Hindlimb muscle (tissue), 1 donor: ENCODE results near the gene STK39. TPM values are rescaled to one million over a fixed set of nuclear protein-coding genes. Genes with fewer than 3 reads are reported as not detected.
A peak's percentile ranks its signal among the peaks of the same experiment; 100 is the strongest.
"Not testable (repeated sequence)": the region's sequence is repeated elsewhere in the genome, so short reads cannot be mapped to it uniquely, and the experiment has no call there.

Experiments
- DNase-seq: peaks from one replicate; pipeline ENCODE4 v3.0.0-alpha.2; 2013
- polyA plus RNA-seq: library from polyadenylated mRNA; unstranded; fragments of 120-200 nt; gene quantifications from one replicate; pipeline ENCODE4 v1.2.1, GENCODE V29; 2013; ENCODE audit not compliant: insufficient read length

The STK39 gene
- polyA plus RNA-seq, result 15.8 TPM

DNA sequence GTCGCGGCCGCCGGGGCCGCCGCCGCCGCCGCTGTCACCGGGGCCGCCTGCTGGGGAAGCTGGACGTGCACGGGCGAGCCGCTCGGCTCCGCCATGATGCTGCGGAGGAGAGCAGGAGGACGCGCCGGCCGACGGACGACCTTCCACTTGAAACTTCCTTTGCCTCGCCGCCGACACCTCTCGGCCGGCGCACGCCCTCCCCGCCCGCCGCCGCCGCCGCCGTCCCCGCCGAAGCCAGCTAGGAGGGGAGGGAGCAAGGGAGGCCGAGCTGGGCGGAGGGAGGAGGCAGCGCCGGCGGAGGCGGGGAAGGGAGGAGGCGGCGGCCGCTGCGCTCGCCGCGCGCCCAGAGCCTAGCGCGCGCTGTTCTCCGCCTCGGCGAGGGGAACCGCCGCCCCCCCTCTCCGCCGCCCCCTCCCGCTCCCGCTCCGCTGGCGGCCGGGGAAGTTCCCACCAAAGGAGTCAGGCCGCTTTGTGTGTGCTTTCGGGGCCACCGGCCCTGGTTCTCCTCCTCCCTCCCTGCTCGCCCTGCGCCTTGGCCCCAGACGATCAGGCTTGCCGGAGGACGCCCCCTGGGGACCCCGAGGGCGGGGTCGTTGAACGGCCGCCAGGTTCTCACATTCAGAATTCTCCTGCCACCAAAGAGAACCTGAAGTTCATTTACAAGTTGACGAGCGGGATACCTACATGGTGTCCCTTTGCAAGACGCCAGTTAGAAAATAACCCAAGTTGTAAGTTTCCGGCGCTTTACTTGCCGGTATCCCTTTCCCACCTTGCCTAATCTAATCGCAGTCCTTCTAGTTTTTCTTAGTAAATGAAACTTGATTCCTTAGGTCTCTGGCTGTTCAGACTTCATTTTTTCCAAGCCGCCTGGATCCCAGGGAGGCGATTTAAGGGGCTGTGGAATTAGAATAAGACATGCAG is at the start of gene STK39:
TSS of gene STK39 (minus strand) at position 255 of the 921 bp plus-strand sequence. CDS start at position 95, 160 bp downstream.
- DNase-seq, result peak; percentile 88

DNA sequence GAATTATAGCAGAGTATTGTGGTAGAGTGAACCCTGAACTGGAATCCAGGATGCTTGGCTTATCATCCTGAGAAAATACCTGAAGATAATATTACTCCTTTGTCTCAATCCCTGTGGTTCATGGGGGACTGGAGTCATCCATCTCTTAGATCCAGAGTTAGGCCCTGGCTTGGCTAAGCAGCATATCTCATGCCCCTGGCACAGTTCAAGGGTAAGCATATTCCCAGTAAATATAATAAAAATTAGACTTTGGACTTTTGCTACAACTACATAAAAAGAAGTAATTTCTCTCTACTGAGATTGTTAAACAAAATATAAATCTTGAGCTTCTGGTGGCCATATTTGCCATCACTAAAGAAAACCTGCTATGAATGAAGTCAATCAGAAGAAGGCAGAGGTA is 47.7 kb upstream of the STK39 start:
- DNase-seq, result no peak

DNA sequence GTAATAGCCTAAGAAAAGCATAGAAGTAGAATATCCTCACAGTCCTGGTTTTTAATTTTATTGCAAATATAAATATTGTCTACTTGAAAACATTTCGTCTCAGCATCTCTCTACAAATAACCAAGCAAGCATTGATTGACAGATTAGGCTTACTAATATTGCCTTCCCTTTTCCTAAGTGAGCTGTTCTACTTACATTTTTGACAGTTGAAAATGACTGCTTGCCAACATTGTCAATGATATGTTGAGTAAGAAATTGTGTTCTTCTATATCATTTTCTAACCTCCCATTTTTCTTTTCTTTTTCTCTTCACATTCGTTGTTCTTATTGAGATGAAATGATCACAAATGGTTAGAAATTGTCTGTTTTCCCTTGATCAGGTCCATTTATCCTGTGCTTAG is 47.0 kb upstream of the STK39 start:
- DNase-seq, result no peak

- DNase-seq, result no peak
Measured at GRCh38 chr2:168293766-168294165, 46.4 kb upstream of the STK39 start.

- DNase-seq, result no peak
Measured at GRCh38 chr2:168290391-168290790, 43.0 kb upstream of the STK39 start.

- DNase-seq, result no peak
Measured at GRCh38 chr2:168289880-168290279, 42.5 kb upstream of the STK39 start.

DNA sequence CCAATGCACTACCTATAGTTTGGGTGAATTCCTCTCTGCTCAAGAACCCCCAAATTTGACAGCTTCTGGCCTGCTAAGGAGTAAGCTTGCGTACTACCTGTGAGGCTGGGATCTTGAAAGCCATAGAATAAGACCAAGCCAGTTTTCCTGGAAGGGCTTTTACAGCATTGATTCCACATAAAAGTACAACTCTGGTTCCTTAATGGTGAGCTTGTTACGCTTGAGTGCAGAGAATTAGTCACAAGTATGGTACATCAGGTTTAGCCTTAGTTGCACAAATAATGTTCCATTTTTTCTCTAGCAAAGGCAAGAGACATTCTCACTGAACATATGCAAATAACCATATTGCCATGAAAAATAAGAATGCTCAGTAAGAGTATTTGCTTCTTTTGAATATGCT is 39.1 kb upstream of the STK39 start:
- no peak for DNase-seq

DNA sequence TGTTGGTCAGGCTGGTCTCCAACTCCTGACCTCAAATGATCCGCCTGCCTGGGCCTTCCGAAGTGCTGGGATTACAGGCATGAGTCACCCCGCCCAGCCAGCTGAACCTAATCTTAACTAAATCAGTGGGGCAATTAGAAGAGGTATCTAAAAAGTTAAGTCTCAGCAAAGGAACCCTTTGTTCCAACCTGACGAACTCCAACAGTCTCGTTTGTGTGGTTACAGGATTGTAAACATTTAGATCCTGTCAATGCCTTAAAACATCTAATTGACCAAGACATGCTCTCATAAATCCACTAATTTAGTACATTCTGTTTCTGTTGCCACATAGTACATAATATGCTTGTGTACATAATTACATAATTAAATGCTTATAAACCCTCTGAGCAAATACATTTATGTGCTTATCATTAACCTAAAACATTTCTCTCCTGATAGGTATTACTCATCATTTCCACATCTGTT is 31.1 kb upstream of the STK39 start:
- DNase-seq, result no peak

DNA sequence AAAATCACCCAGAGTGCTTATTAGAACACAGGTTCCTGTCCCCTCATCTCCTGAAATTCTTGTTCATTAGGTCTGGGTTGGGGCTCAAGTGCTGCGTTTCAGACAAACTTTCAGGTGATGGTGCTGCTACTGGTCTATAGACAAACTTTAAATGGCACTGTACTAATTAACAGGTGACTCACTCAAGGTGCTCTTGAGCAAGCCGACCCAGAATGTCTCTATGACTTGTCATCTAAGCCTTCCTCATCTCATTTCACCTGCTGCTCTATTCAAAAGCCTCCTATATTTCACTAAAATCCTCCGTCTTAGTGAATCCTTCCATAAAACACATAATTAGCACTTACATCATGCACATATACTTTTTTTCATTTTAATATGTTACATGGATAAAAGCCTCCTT is 29.9 kb upstream of the STK39 start:
- no peak for DNase-seq

DNA sequence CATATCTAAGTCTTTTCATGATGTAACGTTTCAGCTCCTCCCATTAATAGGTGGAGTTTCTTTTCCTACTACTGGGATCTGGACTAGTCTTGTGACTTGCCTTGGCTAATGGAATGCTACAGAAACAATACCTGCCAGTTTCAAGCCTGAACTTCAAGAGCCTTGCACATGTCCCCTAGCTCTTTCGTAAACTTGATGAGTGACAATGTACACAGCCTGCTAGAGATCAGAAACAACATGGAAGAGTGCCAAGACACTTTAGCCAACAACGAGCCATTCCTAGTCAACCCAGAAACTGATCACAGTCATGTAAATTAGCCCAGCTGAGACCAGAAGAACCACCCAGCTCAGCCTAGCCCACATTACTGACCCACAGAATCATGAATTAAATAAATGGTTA is 24.8 kb upstream of the STK39 start:
- DNase-seq, result no peak

- DNase-seq, result not testable (repeated sequence)
Measured at GRCh38 chr2:168262926-168263325, 15.5 kb upstream of the STK39 start.

DNA sequence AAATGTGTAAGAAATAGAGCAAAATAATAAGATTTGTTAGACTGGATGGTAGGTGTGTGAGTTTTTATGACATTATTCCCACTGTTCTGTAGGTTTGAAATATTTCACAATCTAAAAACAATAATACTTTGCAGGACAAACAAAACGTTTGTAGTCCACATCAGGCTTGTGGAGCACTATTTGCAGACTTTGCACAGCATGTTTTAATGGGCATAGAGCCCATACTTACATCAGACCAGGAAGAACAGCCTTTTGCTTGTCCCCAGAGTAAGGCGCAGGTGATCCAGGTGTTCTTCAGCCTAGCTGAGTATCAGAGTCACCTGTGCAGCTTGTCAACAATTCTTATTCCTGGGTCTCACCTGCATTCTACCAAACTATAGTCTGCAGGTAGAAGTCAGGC is 9.1 kb upstream of the STK39 start:
- DNase-seq, result no peak

DNA sequence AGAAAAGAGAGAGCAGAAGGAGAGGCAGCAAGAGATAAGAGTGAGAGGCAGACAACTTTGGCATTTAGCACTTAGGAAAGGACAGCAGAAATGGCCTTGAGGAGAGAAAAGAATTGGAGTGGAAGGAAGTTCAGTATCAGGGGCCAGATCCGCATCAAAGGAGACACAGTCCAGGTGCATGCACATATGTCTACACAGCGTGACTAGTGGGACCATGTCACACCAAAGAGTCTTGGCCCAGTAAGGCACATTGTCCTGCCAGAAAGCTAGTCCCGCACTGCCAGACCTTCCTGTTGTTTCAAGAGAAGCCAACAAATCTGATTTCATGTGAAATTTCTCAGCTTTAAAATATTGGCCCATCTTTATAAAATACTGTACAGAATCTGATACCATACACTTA is 8.5 kb upstream of the STK39 start:
- no peak for DNase-seq

DNA sequence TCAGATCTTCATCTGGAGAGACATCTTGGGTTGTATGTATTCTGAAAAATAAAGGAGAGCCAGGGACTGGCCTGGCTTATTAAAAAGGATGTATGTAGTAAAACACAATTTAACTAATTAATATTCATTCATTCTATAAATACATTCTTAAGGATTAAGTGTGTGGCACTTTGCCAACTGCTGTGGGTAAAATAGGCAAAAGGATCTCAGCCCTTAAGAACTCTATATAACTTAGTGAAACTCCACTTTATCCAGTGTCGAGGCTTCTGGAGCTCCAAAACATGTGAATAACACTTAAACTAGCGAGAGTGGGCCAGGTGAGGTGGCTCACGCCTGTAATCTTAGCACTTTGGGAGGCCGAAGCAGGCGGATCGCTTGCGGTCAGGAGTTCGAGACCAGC is 7.7 kb upstream of the STK39 start:
- no peak for DNase-seq

- no peak for DNase-seq
Measured at GRCh38 chr2:168254158-168254935, 7.0 kb upstream of the STK39 start.

- DNase-seq, result no peak
Measured at GRCh38 chr2:168253379-168253778, 6.0 kb upstream of the STK39 start.

DNA sequence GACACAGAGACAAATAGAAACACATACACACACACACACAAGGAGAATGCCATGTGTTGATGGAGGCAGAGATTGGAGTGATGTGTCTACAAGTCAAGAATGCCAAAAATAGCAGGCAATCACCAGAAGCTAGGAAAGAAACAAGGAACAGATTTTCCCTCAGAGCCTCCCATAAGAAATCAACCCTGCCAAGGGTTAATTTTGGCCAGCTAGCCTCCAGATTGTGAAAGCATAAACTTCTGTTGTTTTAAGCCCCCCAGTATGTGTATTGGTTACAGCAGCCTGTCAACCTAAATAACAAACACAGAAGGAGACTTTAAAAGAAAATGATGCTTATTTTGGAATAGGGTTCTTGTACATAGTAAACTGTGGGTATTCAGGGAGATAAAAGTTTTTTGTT is 5.6 kb upstream of the STK39 start:
- DNase-seq, result no peak

GRCh38 chr2:168246483-168247340 is 683 bp downstream of the STK39 start:
- peak; percentile 66 for DNase-seq

DNA sequence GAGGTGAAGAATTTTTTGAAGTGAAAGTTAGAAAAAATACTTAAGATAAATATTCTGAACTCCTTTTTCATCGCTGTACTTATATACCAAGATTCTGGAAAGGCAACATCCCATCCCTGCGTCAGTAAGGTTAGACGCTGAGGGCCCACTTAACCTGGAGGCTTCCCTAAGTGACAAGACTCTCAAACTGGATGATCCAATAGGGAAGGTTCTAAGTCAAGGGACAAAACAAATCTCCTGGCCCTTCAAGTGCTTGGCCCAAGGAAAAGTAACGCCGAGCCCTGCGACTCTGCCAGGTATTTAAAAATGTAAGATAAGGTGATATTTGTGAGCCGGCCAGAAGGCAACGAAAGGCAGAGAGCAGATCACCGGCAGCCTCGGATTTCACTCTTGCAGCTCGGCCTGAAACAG is 1.3 kb downstream of the STK39 start:
- no peak for DNase-seq

DNA sequence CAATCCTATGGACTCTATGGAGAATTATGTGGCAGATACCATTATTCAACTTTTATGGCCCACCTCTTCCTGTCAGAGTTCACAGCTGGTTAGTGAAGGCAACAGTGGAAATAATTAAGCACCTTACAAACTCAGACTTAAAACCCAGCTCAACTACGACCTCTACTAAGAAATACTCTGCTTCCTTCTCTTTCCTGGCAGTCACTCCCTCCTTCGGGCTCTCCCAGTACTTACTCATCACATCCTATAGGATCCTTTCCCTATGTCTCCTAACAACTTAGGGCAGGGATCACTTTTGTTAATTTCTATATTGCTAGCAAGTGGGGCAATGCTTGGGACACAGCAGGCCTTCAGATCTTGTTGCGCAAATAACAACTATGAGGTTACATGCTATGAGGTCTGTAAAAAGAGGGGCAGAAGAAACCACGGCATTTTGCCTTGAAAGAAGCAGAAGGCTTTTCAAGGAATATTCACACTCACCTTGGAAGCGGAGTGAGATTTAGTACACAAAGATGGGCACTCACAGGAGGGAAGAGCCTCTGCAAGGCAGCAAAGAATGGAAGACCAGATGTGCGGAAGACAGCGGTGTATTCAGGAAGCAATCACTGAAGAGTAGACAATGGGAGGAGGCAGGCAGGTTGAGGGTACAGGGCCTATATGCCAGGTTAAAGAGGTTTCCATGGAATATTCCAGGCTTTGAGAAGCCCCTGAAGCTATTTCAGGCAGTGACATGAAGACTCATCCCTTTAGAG is 2.1 kb downstream of the STK39 start:
- no peak for DNase-seq

GRCh38 chr2:168244318-168244717 is 3.1 kb downstream of the STK39 start:
- no peak for DNase-seq

- DNase-seq, result no peak
Measured at GRCh38 chr2:168243061-168243460, 4.3 kb downstream of the STK39 start.
